HG03432 (cell line): ENCODE data around the gene GIMAP8.
A peak's percentile ranks its signal among the peaks of the same experiment; 100 is the strongest.
"Not testable (repeated sequence)": the region's sequence is repeated elsewhere in the genome, so short reads cannot be mapped to it uniquely, and the experiment has no call there.

Experiments
- ATAC-seq: cut with Tn5 transposase; IDR thresholded peaks from one replicate; pipeline ENCODE4 v1.9.1; 2021; ENCODE audit warnings: mild to moderate bottlenecking, moderate library complexity; ENCODE audit not compliant: unreplicated experiment

Gene GIMAP8

DNA sequence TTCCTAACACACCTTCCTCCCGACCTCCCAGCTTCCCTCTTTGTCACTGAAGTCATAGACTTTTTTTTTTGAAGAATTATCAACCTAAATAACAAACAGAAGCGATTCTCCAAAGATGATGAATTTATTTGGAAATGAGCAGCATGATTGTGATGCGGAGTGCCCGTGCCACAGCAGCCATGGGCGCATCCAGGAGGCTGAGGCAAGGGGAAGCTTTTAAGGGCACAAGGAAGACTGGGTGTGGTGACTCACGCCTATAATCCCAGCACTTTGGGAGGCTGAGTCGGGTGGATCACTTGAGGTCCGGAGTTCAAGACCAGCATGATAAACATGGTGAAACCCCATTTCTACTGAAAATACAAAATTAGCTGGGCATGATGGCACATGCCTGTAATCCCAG is 16.2 kb upstream of the GIMAP8 start:
- ATAC-seq: no peak

DNA sequence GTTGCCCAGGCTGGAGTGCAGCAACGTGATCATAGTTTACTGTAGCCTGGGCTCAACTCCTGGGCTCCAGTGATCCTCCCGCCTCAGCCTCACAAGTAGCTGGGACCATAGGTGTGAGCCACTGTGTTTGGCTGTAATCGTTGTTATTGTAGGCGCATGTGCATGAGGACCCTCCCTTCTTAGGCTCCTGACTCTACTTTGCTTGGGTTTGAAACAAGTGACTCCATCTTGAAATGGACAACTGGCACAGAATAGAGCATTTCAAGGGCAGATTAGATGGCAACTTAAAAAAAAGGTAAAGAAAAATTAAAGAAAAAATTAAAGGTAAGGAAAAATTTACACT is 15.4 kb upstream of the GIMAP8 start:
- ATAC-seq: no peak

DNA sequence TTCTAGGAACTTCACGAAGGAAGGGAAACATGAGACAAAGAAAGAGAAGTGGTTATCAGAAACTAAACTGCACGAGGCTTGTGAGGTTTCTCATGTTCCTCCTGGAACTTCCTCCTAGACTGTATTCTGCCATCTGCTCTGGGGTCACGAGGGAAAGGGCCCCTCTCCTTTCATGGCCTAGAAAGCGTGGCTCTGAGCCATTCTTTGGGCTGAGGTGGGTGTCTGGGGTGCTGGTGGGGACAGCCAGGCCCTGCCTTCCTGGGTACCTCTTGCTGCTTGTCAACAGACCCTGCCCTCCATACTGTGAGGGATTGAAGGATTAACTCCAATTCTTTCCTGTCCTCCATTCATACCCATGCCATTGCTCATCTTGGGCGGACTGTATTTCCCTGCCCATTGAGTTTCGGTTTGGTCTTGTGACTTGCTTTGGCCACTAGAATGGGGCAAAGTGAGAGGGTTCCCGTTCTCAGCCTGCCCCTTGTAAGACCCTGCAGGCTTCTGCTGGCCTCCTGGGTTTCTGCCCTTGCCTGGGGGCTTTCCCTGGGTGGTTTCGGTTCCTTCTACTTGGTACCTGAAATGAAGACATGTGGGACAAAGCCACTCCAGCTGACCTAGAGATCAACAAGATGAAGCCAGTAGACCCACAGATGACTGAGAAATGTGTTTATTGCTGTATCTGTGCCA is 14.9 kb upstream of the GIMAP8 start:
- peak; percentile 93 for ATAC-seq

DNA sequence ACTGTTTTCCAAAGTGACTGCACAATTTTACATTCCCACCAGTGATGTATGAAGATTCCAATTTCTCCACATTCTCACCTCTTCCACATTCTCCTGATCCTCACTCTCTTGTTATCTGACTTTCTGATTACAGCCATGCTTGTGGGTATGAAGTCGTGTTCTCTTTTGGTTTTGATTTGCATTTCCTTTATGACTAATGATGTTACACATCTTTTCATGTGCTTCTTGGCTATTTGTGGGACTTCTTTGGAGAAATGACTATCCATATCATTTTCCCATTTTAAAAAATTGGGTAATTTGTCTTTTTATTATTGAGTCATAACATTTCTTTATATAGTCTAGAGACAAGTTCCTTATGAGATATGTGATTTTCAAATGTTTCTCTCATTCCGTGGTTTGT is 10.5 kb upstream of the GIMAP8 start:
- no peak for ATAC-seq

DNA sequence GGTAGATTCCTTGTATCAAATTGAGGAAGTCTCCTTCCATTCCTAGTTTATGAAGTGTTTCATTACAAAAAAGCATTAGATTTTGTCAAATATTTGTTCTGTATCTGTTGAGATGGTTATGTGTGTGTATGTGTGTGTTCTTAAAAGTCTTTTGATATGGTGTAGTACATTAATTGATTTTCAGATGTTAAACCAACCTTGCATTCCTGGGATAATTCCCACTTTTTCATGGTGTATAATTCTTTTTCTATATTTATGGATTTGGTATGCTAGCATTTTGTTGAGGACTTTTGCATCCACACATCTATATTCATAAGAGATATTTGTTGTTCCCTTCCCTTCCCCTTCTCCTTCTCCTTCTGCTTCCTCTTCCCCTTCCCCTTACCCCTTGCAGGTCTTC is 8.9 kb upstream of the GIMAP8 start:
- ATAC-seq: no peak

DNA sequence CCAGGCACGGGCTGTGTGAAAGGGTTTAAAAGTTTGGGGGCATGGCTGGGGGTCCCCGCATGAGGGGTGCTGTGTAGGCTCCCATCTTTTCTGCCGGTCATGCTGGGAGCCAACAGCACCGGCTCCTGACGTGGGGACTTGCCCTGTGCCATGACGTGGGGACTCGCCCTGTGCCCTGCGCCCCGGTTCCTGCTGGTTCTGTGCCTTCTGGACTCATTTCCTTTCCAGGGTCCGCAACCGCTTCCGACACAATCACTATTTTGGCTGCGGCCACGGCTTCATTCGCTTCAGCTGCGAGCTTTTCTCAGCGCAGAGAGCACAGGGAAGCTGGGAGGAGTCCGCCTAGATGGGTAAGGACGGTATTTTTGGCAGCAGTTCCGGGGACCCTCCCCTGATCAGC is 7.6 kb upstream of the GIMAP8 start:
- no peak for ATAC-seq

DNA sequence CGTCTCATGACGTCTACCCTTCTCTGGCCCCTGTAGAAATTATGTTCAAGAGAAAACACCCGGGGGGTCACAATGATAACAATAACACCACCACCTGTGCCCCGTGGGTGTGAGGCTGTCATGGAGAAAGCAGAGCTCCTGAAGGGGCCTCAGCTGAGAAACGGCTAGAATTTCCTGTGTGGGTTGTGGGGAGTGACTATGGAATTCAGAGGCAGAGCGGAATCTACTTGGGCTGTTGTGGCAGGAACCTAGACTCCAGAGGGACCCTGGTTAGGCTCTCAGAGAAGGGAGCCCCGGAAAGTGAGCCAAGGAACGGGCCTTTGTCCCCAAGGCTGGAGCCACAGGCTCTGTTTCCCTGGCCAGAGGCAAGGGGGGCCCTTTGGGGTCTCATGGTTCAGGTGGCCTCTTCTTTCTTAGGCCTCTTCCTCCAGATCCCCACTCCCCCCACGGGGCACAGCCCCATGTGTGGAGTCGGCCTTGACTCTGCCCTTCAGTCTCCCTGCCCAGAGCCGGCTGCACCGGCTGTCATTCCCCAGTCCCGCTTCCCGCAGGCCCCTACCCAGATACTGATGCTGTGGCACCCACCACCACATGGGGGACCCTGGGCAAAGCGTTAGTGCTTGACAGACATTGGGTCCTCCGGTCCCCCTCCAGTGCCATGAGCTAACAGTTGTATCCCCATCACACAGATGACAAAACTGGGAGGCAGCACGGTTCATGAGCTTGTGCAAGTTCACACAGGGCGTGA is 6.5 kb upstream of the GIMAP8 start:
- ATAC-seq: no peak

DNA sequence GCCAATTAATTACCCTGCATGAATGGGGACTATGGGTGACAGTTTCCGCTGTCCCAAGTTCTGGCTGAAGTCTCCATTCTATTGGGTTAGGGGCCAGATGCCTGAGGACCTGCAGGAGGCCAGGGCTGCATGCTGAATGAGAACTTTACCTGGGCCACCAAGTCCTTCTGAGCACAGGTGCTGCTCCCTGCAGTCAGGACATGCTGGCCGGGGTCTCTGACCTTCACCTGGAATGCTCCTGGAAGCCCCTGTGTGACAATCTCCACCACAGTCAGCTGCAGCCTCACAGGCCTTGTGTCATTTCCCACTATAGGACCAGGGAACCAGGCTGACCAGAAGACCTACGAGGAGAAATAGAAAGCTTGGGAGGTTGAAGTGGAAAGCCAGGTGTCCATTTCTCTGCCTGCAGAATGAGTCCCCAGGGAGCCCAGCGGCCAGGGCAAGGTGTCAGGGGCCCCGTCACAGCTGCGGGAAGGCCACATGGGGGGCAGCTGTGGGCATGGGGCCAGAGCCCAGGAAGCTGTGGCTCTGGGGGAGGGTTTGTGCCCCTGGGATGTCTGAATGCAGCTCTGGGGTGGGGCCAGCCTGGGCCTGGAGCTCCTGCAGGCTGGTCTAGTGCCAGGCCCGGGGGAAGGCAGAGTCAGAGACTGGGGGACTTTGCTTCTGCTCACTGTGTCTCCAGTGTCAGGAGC is 5.6 kb upstream of the GIMAP8 start:
- no peak for ATAC-seq

DNA sequence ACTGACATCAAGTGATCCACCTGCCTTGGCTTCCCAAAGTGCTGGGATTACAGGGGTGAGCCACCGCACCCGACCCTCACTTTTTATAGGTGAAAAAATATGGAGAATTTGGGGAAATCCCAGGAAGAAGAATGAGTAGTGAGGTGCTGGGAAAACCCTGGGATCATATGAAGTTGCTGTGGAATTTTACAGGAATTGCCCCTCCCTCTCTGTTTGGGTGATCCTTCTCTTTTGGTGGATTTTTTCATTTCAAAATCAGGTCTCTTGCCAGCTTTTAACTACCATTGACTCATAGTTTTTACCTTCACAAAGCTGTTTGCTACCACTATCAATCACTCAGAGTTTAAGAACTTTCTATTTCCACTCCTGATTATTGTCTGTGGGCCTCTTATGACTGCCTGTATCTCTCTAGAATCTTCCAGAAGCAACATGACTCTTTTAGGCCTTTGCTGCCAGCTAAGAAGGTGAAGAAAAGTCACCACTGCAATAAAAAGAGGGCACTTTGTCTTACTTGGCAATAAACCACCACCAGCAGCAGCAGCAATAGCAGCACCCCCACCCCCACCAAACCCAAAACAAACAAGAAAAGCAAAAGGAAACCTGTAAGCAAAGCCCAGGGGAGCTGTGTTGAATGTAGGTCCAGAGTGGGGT is 4.0 kb upstream of the GIMAP8 start:
- no peak for ATAC-seq

DNA sequence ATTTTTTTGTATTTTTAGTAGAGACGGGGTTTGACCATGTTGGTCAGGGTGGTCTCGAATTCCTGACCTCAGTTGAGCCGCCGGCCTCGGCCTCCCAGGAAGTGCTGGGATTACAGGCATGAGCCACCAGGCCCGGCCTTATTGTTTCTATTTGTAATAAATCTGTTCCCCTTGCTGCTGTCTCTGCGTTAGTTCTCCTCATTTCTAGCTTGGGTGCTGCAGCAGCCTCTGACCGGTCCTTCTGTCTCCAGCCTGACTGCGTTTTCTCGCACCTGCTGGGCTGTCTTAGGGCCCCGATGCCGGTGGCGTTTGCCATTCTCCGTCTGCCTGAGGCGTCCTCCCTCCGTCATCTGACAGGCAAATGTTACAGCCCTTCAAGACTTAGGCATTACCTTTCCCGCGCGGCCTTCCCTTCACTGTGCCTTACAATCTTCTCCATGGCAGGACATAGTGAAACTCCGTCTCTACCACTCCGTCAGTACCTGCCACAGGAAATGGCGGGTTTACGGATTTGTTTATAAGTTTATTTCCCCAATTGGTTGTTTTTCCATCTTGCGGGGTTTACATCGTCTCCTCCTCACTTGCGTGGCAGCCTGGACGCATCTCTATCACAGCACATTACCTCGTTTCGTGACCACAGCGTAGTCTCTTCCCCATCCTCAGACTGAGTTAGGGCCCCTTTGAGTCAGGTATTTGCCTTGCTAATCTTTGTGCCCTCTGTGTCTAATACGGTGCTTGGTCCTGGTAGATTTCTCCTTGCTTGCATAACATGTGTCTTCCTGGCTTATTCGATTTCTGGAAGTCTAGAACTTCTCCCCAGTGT is 2.3 kb upstream of the GIMAP8 start:
- peak; percentile 3 for ATAC-seq

DNA sequence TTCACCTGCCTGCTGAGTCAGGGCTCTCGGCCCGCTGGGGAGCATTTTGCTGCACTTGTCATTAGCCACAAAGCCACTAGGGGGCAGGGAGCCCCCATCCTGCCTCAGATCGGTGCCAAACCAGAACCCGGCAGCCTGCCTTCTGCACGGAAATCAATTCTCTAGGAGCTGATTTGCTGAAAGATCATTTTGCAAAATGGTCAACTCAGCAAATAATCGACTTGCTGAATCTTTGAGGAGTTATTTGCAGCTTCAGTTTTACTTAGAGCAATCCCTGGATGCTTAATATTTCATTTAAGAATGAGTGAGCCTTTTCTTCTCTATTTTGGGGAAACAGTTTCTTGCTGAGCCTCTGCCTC is 1.7 kb upstream of the GIMAP8 start:
- peak; percentile 58 for ATAC-seq

DNA sequence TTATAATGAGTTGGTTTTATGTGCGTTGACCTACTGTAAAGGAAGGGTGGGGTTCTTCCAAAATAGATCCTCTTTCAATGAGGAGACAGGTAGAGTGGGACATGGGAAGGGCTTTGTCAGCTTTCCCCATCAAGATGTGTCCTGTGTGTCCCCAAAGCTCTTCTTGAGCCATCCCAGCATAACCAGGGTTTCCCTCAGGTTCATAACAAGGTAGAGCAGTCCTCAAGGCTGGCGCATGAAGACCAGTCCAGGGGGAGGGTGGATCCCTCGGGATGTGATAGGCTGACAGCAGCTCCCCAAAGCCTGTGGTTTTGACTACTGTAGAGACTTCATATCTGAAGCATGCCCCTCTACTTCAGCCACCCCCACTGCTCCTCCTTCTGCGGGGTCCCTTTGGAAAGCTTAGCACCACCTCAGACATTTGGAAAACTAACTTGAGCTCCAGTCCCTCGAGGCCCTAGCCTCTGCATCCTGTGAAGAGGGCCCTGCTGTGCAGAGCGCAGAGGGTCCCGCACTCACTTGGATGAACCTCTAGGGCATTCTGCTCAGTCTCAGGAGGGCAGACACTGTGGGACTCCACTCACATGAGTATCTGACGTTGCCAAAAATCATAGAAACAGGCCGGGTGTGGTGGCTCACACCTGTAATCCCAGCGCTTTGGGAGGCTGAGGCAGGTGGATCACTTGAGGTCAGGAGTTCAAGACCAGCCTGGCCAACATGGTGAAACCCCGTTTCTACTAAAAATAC is 1.1 kb upstream of the GIMAP8 start:
- no peak for ATAC-seq

DNA sequence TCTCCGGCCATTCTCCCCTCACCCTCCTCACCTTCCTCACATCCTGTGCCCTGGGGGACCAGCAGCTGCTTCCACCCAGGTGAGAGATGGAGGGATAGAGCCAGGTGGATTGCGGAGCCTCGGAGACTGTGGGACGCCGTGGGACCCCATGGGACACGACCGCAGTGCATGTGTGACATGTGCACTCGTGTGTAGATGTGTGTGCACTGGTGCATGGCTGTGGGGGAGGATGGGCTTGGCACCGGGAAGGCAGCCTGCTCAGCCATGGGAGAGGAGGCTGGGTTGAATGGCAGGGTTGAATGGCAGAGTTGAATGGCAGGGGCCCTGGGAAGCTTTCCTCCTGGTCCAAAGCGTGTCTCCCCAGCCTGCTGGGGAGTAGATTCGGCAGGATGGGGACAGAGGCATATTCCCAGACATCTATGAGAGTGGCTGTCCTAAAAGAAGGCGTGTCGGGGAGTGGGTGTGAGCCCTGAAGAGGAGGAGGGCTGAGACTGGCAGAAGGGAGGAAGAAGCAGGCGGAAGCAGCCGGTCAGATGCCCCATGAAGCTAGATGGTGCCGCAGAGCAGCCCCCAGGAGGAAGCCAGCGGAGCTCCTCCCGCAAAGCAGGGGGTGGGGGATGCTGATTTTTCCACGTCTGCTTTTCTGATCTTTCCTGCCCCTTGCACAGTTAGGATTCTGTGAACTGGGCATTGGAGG is 815 bp downstream of the GIMAP8 start:
- peak; percentile 42 for ATAC-seq

DNA sequence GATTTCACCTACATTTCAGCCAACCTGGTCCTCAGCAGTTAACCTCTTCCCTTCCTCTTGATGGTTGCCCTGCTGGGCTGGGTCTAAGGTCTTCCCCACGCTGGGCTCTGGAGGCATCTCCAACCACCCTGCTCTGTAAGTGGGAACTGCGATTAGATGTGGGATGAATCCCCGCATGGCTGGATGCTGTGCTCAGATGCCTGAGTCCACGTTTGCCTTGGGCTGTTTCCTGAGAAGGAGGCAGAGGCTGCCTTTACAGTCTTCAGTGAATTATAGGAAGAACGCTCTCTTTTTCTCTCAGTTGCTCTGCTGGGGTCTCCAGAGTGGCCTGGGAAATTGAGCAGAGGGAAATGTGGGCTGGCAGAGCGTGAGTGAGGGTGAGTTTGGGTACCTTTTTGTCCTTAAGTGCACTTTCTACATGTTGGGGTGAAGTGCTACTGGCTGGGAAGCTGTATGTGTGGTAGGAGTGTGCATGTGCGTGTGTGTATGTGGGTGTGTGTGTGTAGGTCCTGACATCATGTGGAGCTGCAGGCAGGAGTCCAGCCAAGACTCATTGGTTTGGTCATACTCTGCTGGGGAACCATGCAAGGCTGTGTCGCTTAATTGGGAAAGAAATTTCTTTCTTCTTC is 1.5 kb downstream of the GIMAP8 start:
- no peak for ATAC-seq

DNA sequence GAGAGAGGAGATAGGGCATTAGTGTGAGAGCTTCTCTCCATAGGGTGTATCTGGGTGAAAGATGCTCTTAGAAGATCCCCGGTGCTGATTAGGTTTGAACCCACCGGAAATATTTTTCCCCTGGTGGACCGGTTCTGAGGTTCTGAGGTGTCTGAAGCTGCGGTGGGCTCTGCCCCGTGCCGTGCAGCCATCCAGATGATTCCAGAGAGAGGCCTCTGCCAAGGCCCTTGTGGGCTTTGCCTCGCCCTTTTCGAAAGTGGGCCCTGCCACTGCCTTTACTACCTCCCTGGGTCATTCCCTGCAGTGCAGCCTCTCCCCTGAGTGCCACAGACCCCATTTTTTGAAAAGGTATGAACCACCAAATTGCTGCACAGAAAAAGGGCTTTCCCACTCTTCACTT is 2.8 kb downstream of the GIMAP8 start:
- no peak for ATAC-seq

DNA sequence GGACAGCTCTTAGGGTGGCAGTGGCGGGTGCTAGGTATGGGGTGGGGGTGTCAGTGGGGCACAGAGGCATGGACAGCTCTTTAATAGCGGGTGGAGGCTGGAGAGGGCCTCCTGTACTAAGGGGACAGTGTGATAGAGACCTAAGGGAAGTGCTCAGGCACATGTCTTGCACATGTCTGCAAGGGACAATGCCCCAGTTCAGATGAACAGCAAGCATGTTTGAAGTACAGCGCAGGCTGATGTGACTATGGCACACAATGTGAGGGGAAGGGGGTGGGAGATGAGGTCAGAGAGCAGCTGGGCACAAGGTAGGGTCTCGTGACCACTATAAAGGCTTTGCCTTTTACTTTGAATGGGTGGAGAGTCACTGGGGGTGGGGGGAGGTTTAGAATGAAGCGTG is 3.5 kb downstream of the GIMAP8 start:
- ATAC-seq: no peak

DNA sequence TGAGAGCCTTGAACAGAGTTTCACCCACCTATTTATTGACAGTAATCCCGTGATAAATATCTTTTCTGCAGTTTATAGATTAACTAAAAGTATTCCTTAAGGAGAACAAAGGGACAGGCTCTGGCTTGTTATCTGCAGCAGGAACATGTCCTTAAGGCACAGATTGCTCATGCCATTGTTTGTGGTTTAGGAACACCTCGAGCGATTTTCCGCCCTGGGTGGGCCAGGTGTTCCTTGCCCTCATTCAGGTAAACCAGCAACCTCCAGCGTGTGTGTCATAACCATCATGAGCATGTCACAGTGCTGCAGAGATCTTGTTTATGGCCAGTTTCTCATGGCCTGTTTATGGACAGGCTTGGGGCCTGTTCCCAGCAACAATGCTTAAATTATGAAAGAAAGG is 6.6 kb downstream of the GIMAP8 start:
- not testable (repeated sequence) for ATAC-seq

DNA sequence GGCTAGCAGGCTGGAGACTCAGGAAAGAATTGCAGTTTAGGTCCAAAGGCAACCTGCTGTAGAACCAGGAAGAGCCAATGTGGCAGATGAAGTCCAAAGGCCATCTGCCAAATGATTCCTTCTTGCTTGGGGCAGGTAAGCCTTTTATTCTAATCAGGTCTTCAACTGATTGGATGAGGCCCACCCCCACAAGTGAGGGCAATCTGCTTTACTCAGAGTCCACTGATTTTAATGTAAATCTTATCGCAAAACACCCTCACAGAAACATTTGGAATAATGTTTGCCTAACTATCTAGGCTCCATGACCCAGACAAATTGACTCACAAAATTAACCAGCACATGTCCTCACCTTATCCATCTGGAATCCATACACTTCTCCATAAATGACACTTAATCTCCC is 7.8 kb downstream of the GIMAP8 start:
- ATAC-seq: no peak

DNA sequence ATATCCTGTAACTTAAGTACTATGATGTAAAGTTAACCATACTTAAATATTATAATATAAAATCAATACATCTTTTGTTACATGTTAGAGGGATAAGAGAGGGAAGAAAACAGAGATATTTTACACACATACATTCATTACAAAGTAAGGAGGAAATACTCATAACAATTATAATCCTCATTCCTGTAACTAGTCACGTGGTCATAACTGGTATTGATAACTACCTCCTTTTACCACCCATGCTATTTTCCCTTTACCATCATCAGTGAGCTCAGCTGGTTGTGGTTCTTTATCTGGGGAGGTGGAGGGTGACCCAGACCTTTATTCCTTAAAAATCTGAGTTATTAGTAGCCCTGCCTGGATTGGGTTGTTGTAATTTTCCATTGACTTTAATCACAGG is 8.3 kb downstream of the GIMAP8 start:
- no peak for ATAC-seq
